Keratinocyte (primary cell): Measurements from ENCODE around the gene PTGES. TPM values are rescaled to one million over a fixed set of nuclear protein-coding genes. Genes with fewer than 3 reads are reported as not detected.
"Not testable (repeated sequence)": the region's sequence is repeated elsewhere in the genome, so short reads cannot be mapped to it uniquely, and the experiment has no call there.

Experiments
- DNase-seq: peaks from one replicate; pipeline ENCODE4 v3.0.0-alpha.2; 2011; ENCODE audit warnings: low read depth, missing footprints, low spot score
- FAIRE-seq: peaks from 2 replicates; lab custom pipeline; 2011; peaks lifted over from hg19 to GRCh38; lab: Jason Lieb, UNC
- H2AFZ ChIP-seq: 2 replicates; pipeline ENCODE4 v1.6.0; 2012; ENCODE audit warnings: low read length, control low read depth, inconsistent platforms; ENCODE audit not compliant: control insufficient read depth
- H3K27ac ChIP-seq: 2 replicates; pipeline ENCODE4 v1.5.1; 2011; ENCODE audit warnings: low read length; ENCODE audit not compliant: control insufficient read depth, insufficient read depth
- H3K27me3 ChIP-seq: 3 replicates; pipeline ENCODE4 v1.6.0; 2011; ENCODE audit warnings: low read length; ENCODE audit not compliant: control insufficient read depth, insufficient read depth; ENCODE audit errors: extremely low read depth
- H3K36me3 ChIP-seq, 2 experiments: 2 replicates in 1 of 2; 3 replicates in 1 of 2; pipeline ENCODE4 v1.5.1; 2011; ENCODE audit warnings: low read length in 2 of 2, mild to moderate bottlenecking in 1 of 2; ENCODE audit not compliant: control insufficient read depth in 2 of 2, insufficient read depth in 2 of 2; ENCODE audit errors: extremely low read depth in 1 of 2
- H3K4me1 ChIP-seq: 3 replicates; pipeline ENCODE4 v1.5.1; 2011; ENCODE audit warnings: low read length; ENCODE audit not compliant: control insufficient read depth, insufficient read depth; ENCODE audit errors: extremely low read depth
- H3K4me2 ChIP-seq: 3 replicates; pipeline ENCODE4 v1.6.0; 2011; ENCODE audit warnings: low read depth, low read length; ENCODE audit not compliant: control insufficient read depth, insufficient read depth; ENCODE audit errors: extremely low read depth
- H3K4me3 ChIP-seq, 3 experiments: fragments of 200-600 bp in 1 of 3; sonication (generic) in 1 of 3; 2 replicates in 2 of 3; 3 replicates in 1 of 3; pipeline ENCODE4 v1.5.1; 2011 to 2016; ENCODE audit warnings: low read length in 3 of 3, mild to moderate bottlenecking in 3 of 3, control low read depth in 2 of 3, inconsistent platforms in 1 of 3, low read depth in 1 of 3, mixed read lengths in 1 of 3, mixed run types in 1 of 3, moderate library complexity in 1 of 3; ENCODE audit not compliant: control insufficient read depth in 2 of 3, insufficient read depth in 2 of 3; ENCODE audit errors: extremely low read depth in 1 of 3
- H3K79me2 ChIP-seq: 2 replicates; pipeline ENCODE4 v1.6.0; 2012; ENCODE audit warnings: low read length; ENCODE audit not compliant: control insufficient read depth, insufficient read depth
- H3K9ac ChIP-seq: 3 replicates; pipeline ENCODE4 v1.6.0; 2011; ENCODE audit warnings: low read length; ENCODE audit not compliant: control insufficient read depth, insufficient read depth; ENCODE audit errors: extremely low read depth
- H3K9me1 ChIP-seq: 3 replicates; pipeline ENCODE4 v1.6.0; 2011; ENCODE audit warnings: low read length; ENCODE audit not compliant: control insufficient read depth, insufficient read depth; ENCODE audit errors: extremely low read depth
- H3K9me3 ChIP-seq: 2 replicates; pipeline ENCODE4 v1.5.1; 2012; ENCODE audit warnings: low read depth, low read length; ENCODE audit not compliant: control insufficient read depth
- H4K20me1 ChIP-seq: 3 replicates; pipeline ENCODE4 v1.6.0; 2011; ENCODE audit warnings: low read length; ENCODE audit not compliant: control insufficient read depth, insufficient read depth; ENCODE audit errors: extremely low read depth
- CTCF ChIP-seq, 3 experiments: IDR thresholded peaks in 1 of 3; conservative IDR thresholded peaks in 1 of 3; optimal IDR thresholded peaks in 1 of 3; 2 replicates in 2 of 3; 3 replicates in 1 of 3; pipeline versions ENCODE3 to v1.5.1; 2011; ENCODE audit warnings: low read length in 3 of 3, mild to moderate bottlenecking in 3 of 3, moderate library complexity in 2 of 3, control low read depth in 1 of 3, inconsistent platforms in 1 of 3; ENCODE audit not compliant: insufficient read depth in 2 of 3; ENCODE audit errors: extremely low read depth in 1 of 3
- EZH2 ChIP-seq: IDR thresholded peaks from one replicate; pipeline ENCODE4 v1.6.1; 2012; ENCODE audit warnings: inconsistent platforms, mild to moderate bottlenecking, low read length, moderate library complexity
- dilution Hi-C: fragments of 300-500 bp; cut with MboI; formaldehyde crosslinking; loops from one replicate; pipeline ENCODE4 v1.7.0; 2020; ENCODE audit warnings: low sequenced_read_pairs; ENCODE audit not compliant: extremely low pct_ligation_motif_present
- polyA plus RNA-seq, 5 experiments: library from polyadenylated mRNA; depleted of rRNA in 3 of 5; stranded (reverse) in 3 of 5; stranded (forward) in 1 of 5; unstranded in 1 of 5; fragments of >200 nt; gene quantifications; 1 replicate in 1 of 5; 2 replicates in 3 of 5; 3 replicates in 1 of 5; pipeline versions ENCODE4 v1.2.1 to v1.2.3, GENCODE V29; 2011 to 2012; ENCODE audit warnings: missing spikeins in 2 of 5, low read depth in 1 of 5, low replicate concordance in 1 of 5

The PTGES gene
- polyA plus RNA-seq, 1 donor (not counting 4 experiments of a cell fraction or from before 2014, with no cell fraction given) = 19.7 TPM

GRCh38 chr9:129765764-129766317 is 13.0 kb upstream of the PTGES start:
- TF ChIP-seq EZH2 (no peak), CTCF (optimal IDR thresholded peaks at IDR 0.05 in 1 of 3, IDR thresholded peaks at IDR 0.05 in 1 of 3, conservative IDR thresholded peaks at IDR 0.05 in 1 of 3; ENCODE audit: extremely low read depth in 1 of 3, insufficient read depth in 2 of 3, low read length in 3 of 3) (no peak)
- dilution Hi-C loops = no loop called here
- Histone ChIP-seq H2AFZ (no peak overlapping the region), H4K20me1 (no peaks in the 10 kb centered on the region), H3K27ac (no peak overlapping the region), H3K36me3 (no peaks in the 10 kb centered on the region), H3K4me1 (peaks cover 14% of the 10 kb centered on the region), H3K4me2 (no peak overlapping the region), H3K27me3 (peaks cover under 1% of the 10 kb centered on the region), H3K9me1 (no peaks in the 10 kb centered on the region), H3K9me3 (no peaks in the 10 kb centered on the region), H3K4me3 (no peak overlapping the region), H3K9ac (no peak overlapping the region), H3K79me2 (no peaks in the 10 kb centered on the region)
- FAIRE-seq (no peak), DNase-seq (no peak)

GRCh38 chr9:129762985-129763926 is 10.4 kb upstream of the PTGES start:
- H3K9me3 ChIP-seq = no peaks in the 10 kb centered on the region
- no peaks in the 10 kb centered on the region for H3K9me1 ChIP-seq
- no peaks in the 10 kb centered on the region for H4K20me1 ChIP-seq
- TF ChIP-seq CTCF (optimal IDR thresholded peaks at IDR 0.05 in 1 of 3, IDR thresholded peaks at IDR 0.05 in 1 of 3, conservative IDR thresholded peaks at IDR 0.05 in 1 of 3; ENCODE audit: extremely low read depth in 1 of 3, insufficient read depth in 2 of 3, low read length in 3 of 3) (no peak), EZH2 (no peak)
- dilution Hi-C loops = no loop called here
- no peak overlapping the region for H3K9ac ChIP-seq
- H3K36me3 ChIP-seq = no peaks in the 10 kb centered on the region
- H3K4me1 ChIP-seq = peaks cover 14% of the 10 kb centered on the region
- no peak overlapping the region for H3K4me3 ChIP-seq
- no peak overlapping the region for H3K27ac ChIP-seq
- no peak for DNase-seq
- FAIRE-seq = no peak
- no peaks in the 10 kb centered on the region for H3K27me3 ChIP-seq
- no peak overlapping the region for H3K4me2 ChIP-seq
- H2AFZ ChIP-seq = no peak overlapping the region
- no peaks in the 10 kb centered on the region for H3K79me2 ChIP-seq

GRCh38 chr9:129762370-129762984 is 9.6 kb upstream of the PTGES start:
- H3K27me3 ChIP-seq, dilution Hi-C loops, FAIRE-seq, H3K27ac ChIP-seq, H3K9me3 ChIP-seq, DNase-seq, H3K36me3 ChIP-seq, H3K4me2 ChIP-seq, H3K9me1 ChIP-seq, H3K9ac ChIP-seq, H4K20me1 ChIP-seq, H2AFZ ChIP-seq, H3K4me3 ChIP-seq, H3K79me2 ChIP-seq: not testable (repeated sequence)
- H3K4me1 ChIP-seq = peaks cover 14% of the 10 kb centered on the region
